Activated CD8-positive, alpha-beta memory T cell treated with anti-CD3 and anti-CD28 coated beads, Interleukin-2, amount 50 U/mL, for 4 hours (primary cell): ENCODE measurements around the gene PTH1R.

ENCODE experiments used
- DNase-seq: peaks from one replicate; pipeline ENCODE4 v3.0.0-alpha.2; 2020

Gene PTH1R

DNA sequence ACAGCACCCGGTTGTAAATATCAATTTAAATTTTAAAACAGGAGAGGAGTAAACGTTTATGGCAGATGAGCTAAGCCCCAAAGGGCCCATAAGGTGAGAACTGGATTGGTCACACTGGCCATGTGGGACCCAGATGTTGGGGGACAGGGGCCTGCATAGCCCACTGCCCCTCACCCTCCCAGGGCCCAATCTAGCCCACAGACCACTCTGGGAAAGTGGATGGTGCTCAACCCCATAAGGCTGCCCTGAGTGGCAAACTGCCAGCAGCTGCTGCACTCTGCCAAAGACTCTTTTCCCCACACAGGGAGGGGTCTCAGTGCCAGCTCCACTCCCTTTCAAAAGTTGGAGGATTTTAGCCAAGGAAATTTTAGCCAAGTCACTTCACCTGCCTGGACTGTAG is 56.6 kb downstream of the PTH1R start:
- DNase-seq: no peak

DNA sequence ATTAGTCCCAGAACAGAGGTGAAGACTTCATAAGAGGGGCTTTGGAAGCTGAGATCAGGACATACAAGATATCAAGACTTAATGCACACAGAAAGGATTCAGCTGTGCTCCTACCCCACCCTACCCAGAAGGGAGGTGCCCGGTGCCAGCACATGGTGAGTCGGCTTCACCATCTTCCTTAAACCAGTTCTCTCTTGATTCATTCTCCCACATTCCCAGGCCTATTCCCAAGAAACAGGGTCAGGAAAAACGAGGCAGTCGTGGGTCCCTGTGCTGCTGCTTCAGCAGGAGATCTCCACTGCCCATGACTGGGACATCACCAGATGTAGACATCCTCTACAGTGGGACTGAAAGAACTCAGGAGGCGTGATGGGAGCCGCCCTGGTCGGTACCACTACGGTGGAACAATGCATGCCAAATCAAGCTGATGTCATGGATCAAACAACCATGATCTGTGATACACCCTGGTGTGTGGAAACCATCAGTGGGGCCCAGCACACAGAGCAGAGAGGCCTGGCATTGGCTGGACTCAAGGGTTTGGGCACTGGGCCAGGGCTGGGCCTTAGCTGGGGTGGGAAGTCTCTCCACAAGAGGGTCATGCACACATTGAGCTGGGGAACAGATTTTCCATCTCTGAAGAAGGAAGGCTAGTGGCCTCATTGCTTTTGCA is 57.1 kb downstream of the PTH1R start:
- no peak for DNase-seq

GRCh38 chr3:46935168-46935858 is 57.8 kb downstream of the PTH1R start:
- no peak for DNase-seq

GRCh38 chr3:46935989-46936558 is 58.6 kb downstream of the PTH1R start:
- no peak for DNase-seq

GRCh38 chr3:46936733-46937250 is 59.3 kb downstream of the PTH1R start:
- DNase-seq: no peak

DNA sequence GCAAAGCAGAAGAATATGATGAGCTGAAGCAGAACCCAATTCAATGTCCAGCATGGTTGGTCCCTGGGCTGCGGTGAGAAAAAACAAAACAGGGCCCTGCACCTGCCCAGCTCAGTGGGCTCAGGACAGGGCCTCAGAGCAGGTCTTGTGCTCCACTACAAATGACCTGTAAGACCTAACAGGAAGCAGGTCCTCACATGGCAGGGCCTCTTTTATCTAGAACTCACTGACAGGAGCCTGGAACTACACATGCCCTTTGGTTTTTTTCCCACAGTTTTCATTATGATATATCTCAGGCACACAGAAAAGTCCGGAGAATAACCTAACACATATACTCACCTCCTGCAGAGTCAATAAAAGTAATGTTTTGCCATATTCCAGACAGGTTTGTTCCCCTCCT is 60.6 kb downstream of the PTH1R start:
- DNase-seq: no peak

DNA sequence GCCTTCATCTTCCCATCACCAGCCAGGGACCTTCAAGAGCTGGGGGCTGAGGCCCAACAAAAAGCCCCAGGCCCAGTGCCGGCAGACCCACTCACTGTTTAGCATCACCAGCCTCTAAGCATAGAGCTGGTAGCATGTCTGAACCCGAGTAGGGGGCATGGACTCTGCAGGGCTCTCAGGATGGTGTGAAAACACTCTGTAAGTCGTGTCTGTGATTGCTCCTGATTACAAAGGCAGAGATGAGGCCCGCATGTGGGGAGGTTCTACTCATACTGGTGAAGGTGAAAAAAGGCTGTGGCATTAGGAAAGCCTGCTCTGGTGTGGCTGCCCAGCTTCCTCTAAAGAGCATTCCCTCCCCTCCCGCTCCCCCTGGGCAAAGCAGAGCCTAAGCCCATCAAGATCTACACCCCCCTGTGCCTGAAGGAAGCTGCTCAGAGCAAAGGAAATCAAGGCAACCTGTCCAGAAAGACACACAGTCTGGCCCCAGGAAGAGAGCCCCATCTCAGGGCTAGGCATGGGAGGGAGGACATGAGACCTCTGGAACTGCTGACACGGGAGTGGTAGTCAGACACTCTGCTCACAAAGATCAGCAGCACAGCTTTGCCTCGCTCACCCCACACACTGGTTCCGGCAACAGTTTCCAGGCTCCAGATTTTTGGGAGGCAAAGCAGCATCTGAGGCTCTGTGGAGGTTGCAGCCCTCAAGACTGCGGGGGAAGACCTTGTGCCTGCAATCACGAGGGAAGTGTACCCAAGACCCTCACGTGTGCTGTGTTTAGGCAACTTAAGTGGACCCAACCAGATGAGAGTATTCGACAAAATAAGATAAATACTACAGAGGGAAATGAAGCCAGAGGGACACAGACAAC is 62.3 kb downstream of the PTH1R start:
- DNase-seq: no peak

DNA sequence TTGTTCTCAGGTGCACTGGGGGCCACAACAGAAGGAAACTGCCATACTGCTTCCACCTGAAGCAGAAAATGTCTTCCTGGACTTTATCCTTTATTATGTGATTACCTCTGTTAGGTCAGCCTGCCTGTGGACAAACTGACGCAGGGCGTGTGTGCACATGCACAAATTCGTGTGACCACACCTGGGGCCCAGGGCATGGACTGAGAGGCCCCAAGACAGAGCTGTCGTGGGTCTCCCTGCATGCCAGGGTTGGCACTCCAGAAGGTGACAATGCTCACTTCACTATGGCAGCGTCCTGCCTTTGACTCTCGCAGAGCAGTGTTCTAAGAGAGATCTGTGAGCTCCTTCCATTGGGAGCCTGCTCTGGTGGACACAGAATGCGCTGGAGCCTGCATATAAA is 64.6 kb downstream of the PTH1R start:
- DNase-seq: no peak

DNA sequence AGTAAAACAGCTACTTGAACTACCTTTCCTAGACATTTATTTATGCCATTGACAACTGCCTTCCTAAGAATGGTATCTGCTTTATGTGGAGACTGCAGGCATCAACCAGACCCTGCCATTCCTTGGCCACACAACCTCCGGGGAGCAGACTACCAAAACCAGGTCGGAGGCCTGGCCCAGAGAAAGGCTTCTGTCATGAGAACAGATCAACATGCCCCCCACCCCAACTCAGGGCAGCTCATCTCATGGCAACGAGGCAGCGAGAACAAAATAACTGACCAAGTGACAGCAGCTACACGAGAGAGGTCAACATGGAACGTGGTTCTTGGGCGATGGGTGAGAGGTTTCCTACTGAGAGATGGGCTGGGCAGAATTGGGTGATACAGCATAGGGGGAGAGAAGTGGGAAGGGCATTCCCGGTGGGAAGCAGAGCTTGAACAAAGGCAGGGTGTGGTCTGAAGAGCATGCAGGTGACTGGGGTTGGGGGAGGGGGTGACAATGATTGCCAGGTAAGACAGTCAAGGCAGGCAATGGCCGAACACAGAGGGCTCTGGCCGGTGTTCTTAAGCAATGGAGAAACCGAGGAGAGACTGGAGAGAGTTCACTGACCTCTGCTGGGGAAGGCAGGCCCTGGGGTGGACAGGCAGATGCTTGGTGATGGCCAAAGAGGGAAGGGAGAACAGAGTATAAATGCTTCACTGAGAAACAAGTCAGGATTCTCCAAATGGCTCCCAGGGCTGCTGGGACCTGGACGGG is 65.1 kb downstream of the PTH1R start:
- no peak for DNase-seq

DNA sequence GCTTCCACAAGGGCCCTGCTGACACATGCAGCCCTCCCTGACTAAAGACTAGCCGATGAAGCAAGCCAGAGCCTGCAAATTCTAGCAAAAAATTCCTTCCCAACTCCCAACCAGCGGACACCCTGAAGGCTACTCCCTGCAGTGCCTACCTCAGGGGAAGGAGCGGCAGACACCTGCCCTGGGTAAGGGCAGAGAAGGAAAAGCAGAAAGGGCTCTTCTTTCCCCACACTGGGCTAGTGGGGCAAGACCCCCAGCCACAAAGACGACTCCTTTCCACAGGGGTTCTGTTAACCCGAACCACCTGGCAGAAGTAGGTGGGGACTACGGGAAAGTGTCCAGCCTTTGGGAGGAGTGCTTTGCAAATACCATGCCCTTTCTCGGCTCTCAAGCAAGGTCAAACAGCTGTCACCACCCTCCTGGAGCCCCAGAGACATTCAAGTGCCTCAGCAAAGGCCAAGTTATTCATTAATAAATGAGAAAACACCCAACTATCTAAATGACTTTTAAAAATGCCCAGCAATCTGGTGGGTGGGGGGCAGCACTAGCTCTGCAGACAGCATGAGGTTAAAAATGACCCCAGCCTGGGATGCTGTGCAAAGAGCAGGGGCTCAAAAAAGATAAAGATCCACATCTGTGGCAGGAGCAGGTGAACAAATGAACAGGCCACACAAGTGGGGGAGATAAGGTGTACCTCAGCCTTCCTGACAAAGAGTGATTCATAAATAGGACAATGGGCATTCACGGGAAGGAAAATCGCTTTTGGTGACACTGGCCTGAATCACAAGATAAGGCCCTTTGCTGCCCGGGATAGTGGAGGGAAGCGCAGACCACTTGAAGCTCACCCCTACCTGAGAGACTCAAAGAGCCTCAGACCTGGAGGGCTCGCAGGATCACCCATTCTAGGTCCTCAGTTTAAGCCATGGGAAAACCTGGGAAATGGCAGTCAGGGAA is 66.0 kb downstream of the PTH1R start:
- DNase-seq: no peak

DNA sequence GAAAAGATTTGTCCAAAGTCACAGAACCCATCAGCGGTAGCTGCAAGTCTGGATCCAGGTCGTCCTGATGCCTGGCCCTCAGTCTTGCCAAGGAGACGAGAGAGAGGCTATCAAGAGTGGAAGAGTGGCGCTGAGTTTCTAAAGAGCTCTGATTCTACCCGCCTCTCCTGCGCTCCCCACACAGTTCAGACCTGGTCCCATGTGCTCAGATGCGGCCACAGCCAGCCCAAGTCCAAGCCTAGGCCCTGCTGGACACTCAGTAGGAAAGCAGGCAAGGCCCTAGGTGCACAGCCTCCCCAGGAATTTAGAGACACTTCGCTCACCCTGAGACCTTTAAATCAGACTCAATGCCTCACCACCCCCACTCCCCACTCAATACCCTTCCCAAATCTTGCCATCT is 66.7 kb downstream of the PTH1R start:
- no peak for DNase-seq

DNA sequence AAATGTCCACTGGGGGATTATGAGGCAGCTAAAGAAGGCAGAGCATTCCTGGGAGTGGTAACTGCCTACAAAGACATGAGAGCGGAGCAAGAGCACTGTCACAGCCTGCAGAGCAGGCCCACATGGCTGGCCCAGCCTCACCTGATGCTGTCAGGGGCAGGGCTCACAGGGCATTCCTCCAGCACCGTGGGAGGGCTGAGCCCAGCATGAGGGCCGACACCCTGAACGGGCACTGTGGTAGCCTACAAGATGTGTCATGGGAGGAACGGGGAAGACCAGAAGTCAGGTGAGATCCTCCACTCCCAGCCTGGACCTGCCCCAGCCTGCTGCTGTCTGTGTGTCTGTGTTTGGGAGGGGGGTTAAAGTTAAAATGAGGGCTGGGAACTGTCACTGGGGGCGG is 68.9 kb downstream of the PTH1R start:
- no peak for DNase-seq

DNA sequence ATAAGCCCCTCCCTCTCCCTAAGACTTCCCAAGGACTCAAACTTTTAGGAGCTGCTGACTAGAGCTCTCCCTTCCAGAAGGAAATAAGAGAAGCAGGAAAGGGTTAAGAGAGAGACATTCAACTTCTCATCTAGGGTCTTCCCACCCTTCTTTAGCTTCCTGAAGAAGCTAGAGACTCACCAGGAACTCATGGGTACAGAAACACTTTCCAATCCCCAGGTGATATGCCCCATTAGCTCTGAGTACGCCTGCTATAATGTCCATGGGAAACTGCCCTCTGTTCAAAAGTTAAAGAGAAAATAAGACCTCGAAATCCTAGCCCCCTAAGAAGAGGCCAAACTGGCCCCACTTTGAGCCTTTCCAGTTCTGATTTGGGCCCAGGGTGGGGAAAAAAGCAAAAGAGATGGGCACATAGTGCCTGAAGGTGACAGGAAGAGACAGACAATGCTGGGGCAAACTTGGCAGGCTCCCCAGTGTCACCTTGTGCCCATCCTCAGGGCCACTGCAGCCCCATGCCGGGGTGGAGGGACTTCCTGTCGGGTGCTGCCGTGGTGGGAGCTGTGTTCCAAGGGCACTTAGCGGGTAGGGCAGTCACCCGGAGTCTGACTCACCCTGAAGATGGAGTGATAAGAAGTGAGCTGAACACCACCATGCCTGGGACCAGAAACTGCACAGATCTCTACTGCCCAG is 69.5 kb downstream of the PTH1R start:
- DNase-seq: peak; percentile 68

DNA sequence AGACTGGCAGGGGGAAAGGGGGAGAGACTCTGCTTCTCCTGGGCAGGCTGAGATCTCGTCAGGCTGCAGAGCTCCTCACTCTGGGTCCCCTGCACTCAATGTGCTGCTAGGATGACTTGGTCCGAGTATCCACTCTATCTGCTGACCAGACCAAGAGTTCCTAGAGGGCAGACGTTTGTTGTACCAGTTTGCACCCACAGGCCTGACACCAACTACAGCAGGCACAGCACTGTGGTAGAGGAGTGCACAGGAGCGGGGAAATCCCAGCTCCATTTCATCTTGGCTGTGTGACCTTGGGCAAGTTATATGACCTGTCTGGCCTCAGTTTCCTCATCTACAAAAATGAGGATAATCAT is 70.0 kb downstream of the PTH1R start:
- DNase-seq: no peak

DNA sequence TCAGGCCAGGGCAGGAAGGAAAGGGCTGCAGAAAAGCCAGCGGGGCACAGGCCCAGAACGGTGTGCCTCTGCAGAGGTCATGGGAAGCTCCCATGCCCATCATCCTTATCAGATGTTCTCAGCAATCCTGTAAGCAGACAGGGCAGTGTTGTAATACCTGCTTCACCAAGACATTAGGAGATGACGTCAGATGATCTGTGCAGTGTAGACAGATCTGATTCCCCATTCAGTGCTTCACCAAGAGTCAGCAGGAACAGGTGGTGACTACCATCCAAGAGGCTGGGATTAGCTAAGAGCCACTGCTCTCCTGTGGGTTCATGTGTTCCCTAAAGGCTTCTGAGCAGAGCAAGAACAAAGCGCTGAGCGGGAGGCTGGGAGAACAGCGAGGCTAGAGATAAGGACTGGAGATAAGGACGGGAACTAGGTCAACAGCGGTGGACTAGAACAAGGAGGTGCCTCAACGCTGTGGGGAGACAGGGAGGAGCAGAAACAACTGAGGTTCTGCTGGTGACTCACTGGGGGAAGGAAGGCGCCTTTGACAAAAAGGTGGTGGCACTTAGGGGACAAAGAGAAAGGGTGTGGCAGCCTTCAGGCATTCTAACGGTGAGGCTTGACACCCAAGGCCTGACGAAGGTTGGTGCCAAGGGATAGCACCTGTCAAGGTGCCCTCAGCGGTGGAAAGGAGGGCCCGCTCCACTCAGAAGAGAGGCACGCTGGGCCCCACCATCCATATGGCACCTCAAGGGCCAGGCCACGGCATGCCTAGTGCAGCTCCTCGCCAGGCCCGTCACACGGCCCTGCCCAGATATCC is 70.7 kb downstream of the PTH1R start:
- peak; percentile 70 for DNase-seq

DNA sequence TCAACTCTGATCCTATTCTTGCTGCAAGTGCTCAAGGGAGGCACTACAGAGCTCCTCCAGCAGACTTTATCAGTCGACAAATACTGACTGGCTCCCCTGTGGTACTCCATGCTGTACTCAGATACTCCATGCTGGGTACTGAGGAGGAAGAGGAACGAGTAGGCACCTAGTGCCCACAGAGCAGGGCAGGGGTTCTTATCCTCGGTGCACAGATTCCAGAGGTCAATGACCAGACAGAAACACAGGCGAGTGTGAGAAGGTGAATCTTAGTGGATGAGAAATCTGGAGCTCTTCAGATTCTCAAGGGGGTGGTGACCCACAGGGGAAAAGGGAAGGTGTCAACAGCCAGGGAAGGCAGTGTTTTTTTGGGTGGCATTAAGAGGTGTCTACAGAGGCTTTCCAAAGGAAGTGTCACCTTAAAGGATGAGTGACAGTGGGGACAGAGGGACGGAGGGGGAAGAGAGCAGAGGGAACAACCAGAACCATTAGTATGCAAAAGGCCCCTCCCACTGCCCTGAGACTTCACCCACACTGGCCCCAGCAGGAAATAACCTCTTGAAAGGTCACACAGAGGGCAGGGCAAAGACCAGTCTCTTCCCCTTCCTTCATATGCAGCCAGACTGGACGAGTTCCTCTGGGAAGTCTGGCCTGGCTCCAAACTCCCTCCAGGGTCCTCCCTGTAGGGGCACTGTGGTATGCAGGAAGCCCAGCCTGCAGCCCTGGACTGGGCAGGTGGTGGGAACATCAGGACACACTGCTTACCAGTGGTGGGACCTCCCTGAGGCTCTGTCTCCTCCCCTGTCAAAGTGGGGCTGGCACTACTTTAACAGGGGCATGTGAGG is 71.5 kb downstream of the PTH1R start:
- DNase-seq: no peak

- DNase-seq: no peak
Measured at GRCh38 chr3:46950177-46950576, 72.7 kb downstream of the PTH1R start.

DNA sequence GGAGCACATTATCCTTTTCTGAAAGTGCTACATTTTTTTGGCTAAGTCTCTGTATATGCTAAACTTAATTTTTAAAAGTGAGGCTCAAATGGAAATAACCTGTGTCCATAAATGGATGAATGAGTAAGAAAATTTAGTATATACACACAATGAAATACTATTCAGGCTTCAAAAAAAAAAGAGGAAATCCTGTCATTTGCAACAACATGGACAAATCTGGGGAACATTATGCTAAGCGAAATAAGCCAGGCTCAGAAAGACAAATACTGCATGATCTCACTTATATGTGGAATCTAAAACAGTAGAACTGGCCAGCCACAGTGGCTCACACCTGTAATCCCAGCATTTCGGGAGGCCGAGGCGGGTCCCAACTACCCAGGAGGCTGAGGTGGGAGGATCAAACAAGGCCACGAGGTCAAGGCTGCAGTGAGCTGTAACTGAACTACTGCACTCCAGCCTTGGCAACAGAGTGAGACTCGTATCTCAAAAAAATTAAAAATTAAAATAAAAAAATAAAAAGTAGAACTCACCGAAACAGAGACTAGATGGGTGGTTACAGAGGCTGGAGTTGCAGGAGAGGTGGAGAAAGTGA is 73.2 kb downstream of the PTH1R start:
- no peak for DNase-seq

- DNase-seq: no peak
Measured at GRCh38 chr3:46952813-46953212, 75.3 kb downstream of the PTH1R start.
